VCaP (cell line): ENCODE measurements around the gene MPHOSPH9.

ENCODE experiments used
- H3K27ac ChIP-seq: fragments of 450-650 bp; 2 replicates; pipeline ENCODE4 v1.5.1; 2017
- CTCF ChIP-seq: fragments of 450-650 bp; conservative IDR thresholded peaks from 2 replicates; pipeline ENCODE4 v1.5.1; 2017; ENCODE audit warnings: mild to moderate bottlenecking, moderate library complexity

Gene MPHOSPH9

DNA sequence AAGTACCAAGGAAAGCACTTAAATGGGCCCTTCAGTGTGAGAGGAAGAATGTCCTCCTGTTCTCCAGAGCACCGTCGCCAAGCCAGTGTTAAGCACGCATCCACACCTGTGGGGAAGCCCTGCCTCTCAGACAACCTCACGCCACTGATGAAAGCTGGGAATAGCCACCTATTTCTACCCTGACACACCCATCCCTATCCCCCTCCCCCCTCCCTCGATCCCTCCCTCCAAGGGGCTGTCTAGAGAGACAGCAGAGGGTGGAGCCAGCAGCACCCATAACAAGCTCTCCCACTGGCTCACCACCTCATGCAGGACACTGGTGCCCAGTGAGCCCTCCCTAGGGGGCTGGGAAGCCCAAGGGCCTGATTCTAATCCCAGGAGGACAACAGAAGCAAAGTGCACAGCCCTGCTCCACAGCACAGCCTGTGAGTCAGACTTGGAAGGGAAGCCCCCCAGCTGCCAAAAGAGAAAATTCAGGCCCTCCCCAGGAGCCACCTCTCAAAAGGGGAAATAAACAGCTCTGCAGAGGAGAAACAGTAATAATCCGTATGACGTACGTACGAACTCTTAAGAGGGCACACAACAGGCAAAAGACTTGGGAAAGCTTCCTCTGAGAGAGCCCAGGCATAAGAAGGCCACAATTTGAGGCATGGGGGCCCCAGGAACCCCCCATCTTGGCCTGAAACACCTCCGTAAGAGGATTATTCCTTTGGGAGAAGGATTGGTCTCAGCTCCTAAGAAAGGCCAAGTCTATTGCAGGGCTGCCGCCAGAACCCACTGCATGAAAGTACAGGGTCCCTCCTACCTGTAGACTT lies 89.8 kb downstream of the MPHOSPH9 start:
- H3K27ac ChIP-seq, result no peak overlapping the region
- no peak for TF ChIP-seq CTCF

DNA sequence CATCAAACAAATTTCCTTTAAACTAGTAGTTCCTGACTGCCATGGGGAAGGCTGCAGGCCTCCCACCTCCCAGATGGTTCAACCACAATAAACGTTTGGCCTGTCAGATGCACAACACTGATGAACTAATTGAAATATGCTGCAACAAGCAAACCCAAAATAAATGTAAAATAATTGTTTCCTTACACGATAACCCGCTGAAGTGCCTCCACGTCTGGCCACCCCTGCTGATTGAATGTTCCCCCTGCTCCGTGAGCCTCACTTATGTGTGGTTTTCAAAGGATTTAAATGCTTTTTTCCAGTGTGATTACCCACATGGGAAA lies 90.5 kb downstream of the MPHOSPH9 start:
- H3K27ac ChIP-seq, result no peak overlapping the region
- no peak for TF ChIP-seq CTCF

- no peak for TF ChIP-seq CTCF
- H3K27ac ChIP-seq, result no peak overlapping the region
Measured at GRCh38 chr12:123141615-123142517, 91.1 kb downstream of the MPHOSPH9 start.

- H3K27ac ChIP-seq, result no peak overlapping the region
- no peak for TF ChIP-seq CTCF
Measured at GRCh38 chr12:123140676-123141614, 92.0 kb downstream of the MPHOSPH9 start.

GRCh38 chr12:123139926-123140675 lies 92.8 kb downstream of the MPHOSPH9 start:
- TF ChIP-seq CTCF, result no peak
- H3K27ac ChIP-seq, result no peak overlapping the region

GRCh38 chr12:123135688-123136087 lies 97.3 kb downstream of the MPHOSPH9 start:
- no peak for TF ChIP-seq CTCF
- no peak overlapping the region for H3K27ac ChIP-seq
